A172 (cell line): ENCODE data around the gene KMT5C. TPM values are rescaled to one million over a fixed set of nuclear protein-coding genes. Genes with fewer than 3 reads are reported as not detected.

Experiments used
- DNase-seq: peaks from one replicate; pipeline ENCODE4 v3.0.0-alpha.2; 2015; ENCODE audit warnings: low spot score
- total RNA-seq: library from RNA; depleted of rRNA; stranded (reverse); fragments of >200 nt; shearing (Covaris generic); gene quantifications from 2 replicates; pipeline ENCODE4 v1.2.3, GENCODE V29; 2014; rRNA removed

KMT5C gene
- total RNA-seq, 1 experiment from 2014 or later: 19.8 TPM

- DNase-seq: peak; percentile 99
Observed at GRCh38 chr19:55385724-55386492, 46.2 kb downstream of the KMT5C start, which contains the start of gene RPL28. Gene RPL28, plus strand, starts transcription at chr19:55385932. Its CDS starts 426 bp downstream, at chr19:55386358.

DNA sequence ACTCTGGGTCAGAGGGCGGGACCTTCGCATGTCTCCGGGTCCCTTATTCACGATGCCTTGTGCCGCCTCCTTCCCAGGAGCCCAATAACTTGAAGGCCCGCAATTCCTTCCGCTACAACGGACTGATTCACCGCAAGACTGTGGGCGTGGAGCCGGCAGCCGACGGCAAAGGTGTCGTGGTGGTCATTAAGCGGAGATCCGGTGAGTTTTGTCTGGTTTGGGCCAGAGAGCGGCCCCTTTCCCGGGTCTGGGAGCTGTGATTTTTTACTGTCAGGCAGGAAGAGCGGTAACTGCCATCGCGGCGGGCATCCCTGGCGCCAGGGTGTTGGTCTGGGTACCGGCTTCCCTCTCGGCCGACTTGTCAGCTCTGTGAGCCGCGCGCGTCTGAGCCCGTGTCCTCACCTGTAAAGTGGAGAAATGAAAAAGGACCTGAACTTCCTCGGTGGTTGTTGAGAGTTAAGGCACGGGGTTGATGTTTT is 46.9 kb downstream of the KMT5C start:
- DNase-seq: no peak

GRCh38 chr19:55387736-55388497 is 48.2 kb downstream of the KMT5C start:
- no peak for DNase-seq

GRCh38 chr19:55389386-55390317 is 50.0 kb downstream of the KMT5C start:
- DNase-seq: no peak

GRCh38 chr19:55390461-55390880 is 50.8 kb downstream of the KMT5C start:
- peak; percentile 62 for DNase-seq

DNA sequence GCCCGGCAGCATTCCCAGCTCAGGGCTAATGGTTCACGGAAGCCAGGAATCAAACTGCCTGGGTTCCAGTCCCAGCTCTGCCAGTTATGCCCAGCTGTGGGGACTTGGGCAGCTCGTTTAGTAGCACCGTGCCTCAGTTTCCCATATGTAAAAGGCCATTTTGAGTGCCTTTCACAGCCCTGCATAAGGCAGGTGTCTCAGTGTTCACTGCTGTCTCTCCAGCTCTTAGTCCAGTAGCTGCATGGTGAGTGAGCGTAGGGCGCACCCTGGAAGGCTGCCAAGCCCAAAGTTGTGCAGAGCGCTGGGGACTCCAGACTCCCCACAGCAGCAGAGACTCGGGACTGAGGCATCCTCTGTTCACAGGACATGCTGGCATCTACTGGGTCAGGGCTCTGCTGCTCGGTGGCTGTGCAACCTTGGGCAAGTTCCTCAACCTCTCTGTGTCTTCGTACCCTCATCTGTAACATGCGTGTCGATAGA is 51.6 kb downstream of the KMT5C start:
- DNase-seq: no peak

- DNase-seq: no peak
Observed at GRCh38 chr19:55391702-55392615, 52.3 kb downstream of the KMT5C start.

DNA sequence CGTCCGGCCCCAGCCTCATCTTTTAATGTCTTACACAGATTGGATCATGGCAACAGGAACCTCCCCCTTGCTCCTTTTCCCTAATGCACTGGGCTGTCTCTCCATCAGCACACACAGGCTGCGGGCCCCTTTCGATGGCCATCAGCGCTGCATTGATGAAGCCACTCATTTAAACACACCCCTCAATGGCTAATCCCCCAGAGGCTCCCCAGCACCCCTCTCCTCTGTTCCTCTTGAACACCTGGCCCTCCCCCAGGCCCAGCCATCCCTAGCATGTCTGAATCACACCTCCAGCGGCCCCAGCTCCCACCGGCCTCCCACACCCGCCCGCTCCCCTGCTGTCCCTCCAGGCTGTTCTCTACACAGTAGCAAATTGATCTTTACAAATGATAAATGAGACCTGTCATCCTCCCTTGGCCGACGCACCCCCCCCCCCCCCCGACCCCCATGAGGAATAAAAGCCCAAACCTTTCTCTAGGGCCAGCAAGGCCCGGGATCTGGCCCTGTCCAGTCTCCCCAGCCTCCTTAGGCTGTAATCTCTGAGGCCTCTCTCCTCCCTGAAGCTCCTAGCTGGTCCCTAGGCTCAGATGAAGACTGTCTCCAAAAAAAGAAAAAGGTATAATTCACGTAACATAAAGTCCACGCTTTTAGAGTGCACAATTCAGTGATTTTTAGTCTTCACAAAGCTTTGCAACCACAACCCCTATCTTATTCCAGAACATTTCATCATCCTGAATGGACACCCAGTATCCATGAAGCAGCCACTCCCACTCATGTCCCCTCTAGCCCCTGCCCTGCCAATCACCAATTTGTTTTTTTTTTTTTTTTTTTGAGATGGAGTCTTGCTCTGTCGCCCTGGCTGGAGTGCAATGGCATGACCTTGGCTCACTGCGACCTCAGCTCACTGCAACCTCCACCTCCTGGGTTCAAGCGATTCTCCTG is 53.4 kb downstream of the KMT5C start:
- DNase-seq: no peak

Other genes with a start within 250 kb of the KMT5C start
- gene PPP1R12C, start 222.2 kb upstream of the KMT5C start, total RNA-seq: 85.7 and 87.4 TPM in 2 replicates
- 467 and 500 TPM in 2 replicates for gene TNNT1, start 190.7 kb upstream of the KMT5C start, total RNA-seq
- 0.77 TPM in 1 of 2 replicates, not detected in the other for gene TNNI3, start 182.1 kb upstream of the KMT5C start, total RNA-seq
- gene DNAAF3, start 173.3 kb upstream of the KMT5C start, total RNA-seq: 10.6 and 15.6 TPM in 2 replicates
- gene SYT5, start 159.6 kb upstream of the KMT5C start, total RNA-seq: 0.09 and 1.8 TPM in 2 replicates
- gene PTPRH, start 130.4 kb upstream of the KMT5C start, total RNA-seq: 12.3 and 18.4 TPM in 2 replicates
- 1.6 and 3.4 TPM in 2 replicates for gene TMEM86B, start 111.1 kb upstream of the KMT5C start, total RNA-seq
- 73.6 and 80.1 TPM in 2 replicates for gene PPP6R1, start 80.9 kb upstream of the KMT5C start, total RNA-seq
- gene HSPBP1, start 59.8 kb upstream of the KMT5C start, total RNA-seq: 88.0 and 108 TPM in 2 replicates
- 11.6 and 12.8 TPM in 2 replicates for gene BRSK1, start 55.9 kb upstream of the KMT5C start, total RNA-seq
- gene TMEM150B, start 14.5 kb upstream of the KMT5C start, total RNA-seq: not detected in 2 replicates
- gene COX6B2, start 14.8 kb downstream of the KMT5C start, total RNA-seq: 0.28 TPM in 1 of 2 replicates, not detected in the other
- not detected in 2 replicates for gene GARIN5B, start 23.4 kb downstream of the KMT5C start, total RNA-seq
- 8.4 and 9.4 TPM in 2 replicates for gene IL11, start 30.6 kb downstream of the KMT5C start, total RNA-seq
- gene TMEM190, start 37.0 kb downstream of the KMT5C start, total RNA-seq: not detected in 2 replicates
- gene TMEM238, start 44.4 kb downstream of the KMT5C start, total RNA-seq: 1.2 TPM in 1 of 2 replicates, not detected in the other
- gene RPL28, start 46.1 kb downstream of the KMT5C start, total RNA-seq: 453 and 647 TPM in 2 replicates
- 272 and 464 TPM in 2 replicates for gene UBE2S, start 67.9 kb downstream of the KMT5C start, total RNA-seq
- gene SHISA7, start 103.4 kb downstream of the KMT5C start, total RNA-seq: not detected in 2 replicates
- gene ISOC2, start 121.8 kb downstream of the KMT5C start, total RNA-seq: 114 and 139 TPM in 2 replicates
- 0.07 TPM in 1 of 2 replicates, not detected in the other for gene C19orf85, start 124.9 kb downstream of the KMT5C start, total RNA-seq
- gene ZNF628, start 136.7 kb downstream of the KMT5C start, total RNA-seq: 4.1 and 4.8 TPM in 2 replicates
- gene NAT14, start 145.3 kb downstream of the KMT5C start, total RNA-seq: 56.2 and 65.7 TPM in 2 replicates
- 1.1 and 1.2 TPM in 2 replicates for gene SSC5D, start 148.6 kb downstream of the KMT5C start, total RNA-seq
- 0.38 TPM in 1 of 2 replicates, not detected in the other for gene SBK2, start 197.3 kb downstream of the KMT5C start, total RNA-seq
- gene SBK3, start 205.7 kb downstream of the KMT5C start, total RNA-seq: 0.19 and 0.81 TPM in 2 replicates
- 7.9 and 16.6 TPM in 2 replicates for gene ZNF579, start 241.0 kb downstream of the KMT5C start, total RNA-seq